WTC11 (cell line): ENCODE results near the gene VGF. TPM values are rescaled to one million over a fixed set of nuclear protein-coding genes. Genes with fewer than 3 reads are reported as not detected.

ENCODE experiments used
- ATAC-seq: fragments of 200-7000 bp; cut with Tn5 transposase; 2 replicates; pipeline ENCODE4 v1.10.0; 2021; ENCODE audit warnings: mild to moderate bottlenecking, moderate library complexity
- CTCF ChIA-PET: fragments of 300-600 bp; sonication (Branson Sonifier 250); formaldehyde crosslinking; loops from one replicate; lab custom pipeline; 2021; ENCODE audit warnings: antibody characterized with exemption; lab: Charles Lee
- POLR2A ChIA-PET: fragments of 350-600 bp; sonication (Branson Sonifier 250); formaldehyde crosslinking; loops from one replicate; lab custom pipeline; 2021; ENCODE audit warnings: antibody characterized with exemption; lab: Charles Lee
- DNase-seq: peaks from one replicate; pipeline ENCODE4 v3.0.0; 2021; ENCODE audit warnings: low spot score
- H3K27ac Mint-ChIP-seq: 2 replicates; pipeline ENCODE4 v1.8.0; 2021; ENCODE audit warnings: mixed read lengths
- H3K27me3 Mint-ChIP-seq: 2 replicates; pipeline ENCODE4 v1.8.0; 2021; ENCODE audit warnings: low read depth, mild to moderate bottlenecking, moderate library complexity, mixed read lengths
- H3K36me3 Mint-ChIP-seq: 2 replicates; pipeline ENCODE4 v1.8.0; 2021; ENCODE audit warnings: mixed read lengths
- H3K4me1 Mint-ChIP-seq: 2 replicates; pipeline ENCODE4 v1.8.0; 2022; ENCODE audit warnings: mixed read lengths
- H3K4me3 Mint-ChIP-seq: 2 replicates; pipeline ENCODE4 v1.8.0; 2021; ENCODE audit warnings: mild to moderate bottlenecking, moderate library complexity, mixed read lengths
- H3K9me3 Mint-ChIP-seq: 2 replicates; pipeline ENCODE4 v1.8.0; 2021; ENCODE audit warnings: mixed read lengths
- ATF1 ChIP-seq: sonication (generic); formaldehyde crosslinking; IDR thresholded peaks from 2 replicates; pipeline ENCODE4 v1.8.1; 2023; ENCODE audit warnings: mild to moderate bottlenecking, moderate library complexity, missing genetic modification reagents
- CBFB ChIP-seq: sonication (generic); formaldehyde crosslinking; IDR thresholded peaks from 2 replicates; pipeline ENCODE4 v1.8.1; 2022; ENCODE audit warnings: mild to moderate bottlenecking, low read depth, missing genetic modification reagents
- ELF4 ChIP-seq: sonication (generic); formaldehyde crosslinking; IDR thresholded peaks from 2 replicates; pipeline ENCODE4 v1.8.1; 2022; ENCODE audit warnings: low read depth, mild to moderate bottlenecking, moderate library complexity, missing genetic modification reagents
- ERG ChIP-seq: fragments of 250-450 bp; sonication (Bioruptor Pico); IDR thresholded peaks from 2 replicates; pipeline ENCODE4 v1.8.0; 2021; ENCODE audit warnings: mild to moderate bottlenecking
- ESRRA ChIP-seq: sonication (generic); formaldehyde crosslinking; IDR thresholded peaks from 2 replicates; pipeline ENCODE4 v1.8.1; 2022; ENCODE audit warnings: mild to moderate bottlenecking, missing genetic modification reagents, borderline replicate concordance
- FOXJ3 ChIP-seq: sonication (generic); formaldehyde crosslinking; IDR thresholded peaks from 2 replicates; pipeline ENCODE4 v1.9.0; 2021; ENCODE audit warnings: missing genetic modification reagents, mild to moderate bottlenecking, borderline replicate concordance
- FOXK1 ChIP-seq: sonication (generic); formaldehyde crosslinking; IDR thresholded peaks from 2 replicates; pipeline ENCODE4 v1.8.0; 2022; ENCODE audit warnings: mild to moderate bottlenecking, moderate library complexity, missing genetic modification reagents
- FOXP1 ChIP-seq: sonication (generic); formaldehyde crosslinking; IDR thresholded peaks from 2 replicates; pipeline ENCODE4 v1.8.0; 2022; ENCODE audit warnings: missing genetic modification reagents, mild to moderate bottlenecking, moderate library complexity, borderline replicate concordance
- NFATC4 ChIP-seq: fragments of 250-450 bp; sonication (Bioruptor Pico); IDR thresholded peaks from 2 replicates; pipeline ENCODE4 v1.9.0; 2021; ENCODE audit warnings: mild to moderate bottlenecking
- NFE2L1 ChIP-seq: sonication (generic); formaldehyde crosslinking; IDR thresholded peaks from 2 replicates; pipeline ENCODE4 v1.8.1; 2023; ENCODE audit warnings: missing genetic modification reagents
- NR1H2 ChIP-seq: sonication (generic); formaldehyde crosslinking; IDR thresholded peaks from 2 replicates; pipeline ENCODE4 v1.9.0; 2021; ENCODE audit warnings: mild to moderate bottlenecking, moderate library complexity, missing genetic modification reagents
- NR2C2 ChIP-seq: sonication (generic); formaldehyde crosslinking; IDR thresholded peaks from 2 replicates; pipeline ENCODE4 v1.8.0; 2022; ENCODE audit warnings: mild to moderate bottlenecking, missing genetic modification reagents
- OVOL2 ChIP-seq: fragments of 250-450 bp; sonication (Bioruptor Pico); IDR thresholded peaks from 2 replicates; pipeline ENCODE4 v1.9.0; 2021; ENCODE audit warnings: mild to moderate bottlenecking, borderline replicate concordance
- PRRX2 ChIP-seq: fragments of 250-450 bp; sonication (Bioruptor Pico); IDR thresholded peaks from 2 replicates; pipeline ENCODE4 v1.8.0; 2021; ENCODE audit warnings: mild to moderate bottlenecking
- SMAD3 ChIP-seq: sonication (generic); formaldehyde crosslinking; IDR thresholded peaks from 2 replicates; pipeline ENCODE4 v1.8.0; 2022; ENCODE audit warnings: missing genetic modification reagents, mild to moderate bottlenecking, borderline replicate concordance
- TEAD1 ChIP-seq: sonication (generic); formaldehyde crosslinking; IDR thresholded peaks from 2 replicates; pipeline ENCODE4 v1.8.0; 2022; ENCODE audit warnings: mild to moderate bottlenecking, missing genetic modification reagents
- TEAD4 ChIP-seq: sonication (generic); formaldehyde crosslinking; IDR thresholded peaks from 2 replicates; pipeline ENCODE4 v1.8.0; 2022; ENCODE audit warnings: mild to moderate bottlenecking, missing genetic modification reagents
- USF1 ChIP-seq: sonication (generic); formaldehyde crosslinking; IDR thresholded peaks from 2 replicates; pipeline ENCODE4 v1.8.0; 2022; ENCODE audit warnings: mild to moderate bottlenecking, missing genetic modification reagents
- USF2 ChIP-seq: sonication (generic); formaldehyde crosslinking; IDR thresholded peaks from 2 replicates; pipeline ENCODE4 v1.8.1; 2023; ENCODE audit warnings: mild to moderate bottlenecking, missing genetic modification reagents, moderate library complexity
- ZNF232 ChIP-seq: sonication (generic); formaldehyde crosslinking; IDR thresholded peaks from 2 replicates; pipeline ENCODE4 v1.8.0; 2022; ENCODE audit warnings: mild to moderate bottlenecking, missing genetic modification reagents
- ZNF281 ChIP-seq: sonication (generic); formaldehyde crosslinking; IDR thresholded peaks from 2 replicates; pipeline ENCODE4 v1.8.0; 2023; ENCODE audit warnings: mild to moderate bottlenecking, missing genetic modification reagents
- ZNF423 ChIP-seq: fragments of 250-450 bp; sonication (Bioruptor Pico); IDR thresholded peaks from 2 replicates; pipeline ENCODE4 v2.1.2; 2022; ENCODE audit warnings: mild to moderate bottlenecking, moderate library complexity
- ZNF512 ChIP-seq: sonication (generic); formaldehyde crosslinking; IDR thresholded peaks from 2 replicates; pipeline ENCODE4 v1.8.1; 2022; ENCODE audit warnings: missing genetic modification reagents, borderline replicate concordance
- ZNF671 ChIP-seq: fragments of 250-450 bp; sonication (Bioruptor Pico); IDR thresholded peaks from 2 replicates; pipeline ENCODE4 v1.8.0; 2021; ENCODE audit warnings: mild to moderate bottlenecking
- total RNA-seq: library from RNA; stranded (reverse); gene quantifications from 3 replicates; pipeline ENCODE4 v1.2.3, GENCODE V29; 2021
- TF ChIP-seq, protein P1 (sequence below): sonication (generic); formaldehyde crosslinking; conservative IDR thresholded peaks from 2 replicates; pipeline ENCODE4 v1.8.1; 2023; ENCODE audit warnings: mild to moderate bottlenecking, low read depth, missing genetic modification reagents, moderate library complexity
- TF ChIP-seq, protein P2 (sequence below): fragments of 250-450 bp; sonication (Bioruptor Pico); IDR thresholded peaks from 2 replicates; pipeline ENCODE4 v1.9.0; 2021; ENCODE audit warnings: mild to moderate bottlenecking
- TF ChIP-seq, protein P3 (sequence below): sonication (generic); formaldehyde crosslinking; IDR thresholded peaks from 2 replicates; pipeline ENCODE4 v1.8.1; 2022; ENCODE audit warnings: low read depth, missing genetic modification reagents, borderline replicate concordance

The VGF gene
- total RNA-seq, 1 experiment from 2014 or later: 5.2 TPM

- TF ChIP-seq ZNF281 (CRISPR knock-in tag): no peak
- TF ChIP-seq ZNF671 (CRISPR knock-in tag): no peak
- TF ChIP-seq FOXJ3: no peak
- TF ChIP-seq NFATC4 (CRISPR knock-in tag): no peak
- no peak for TF ChIP-seq TEAD1 (CRISPR knock-in tag)
- no peak for TF ChIP-seq SMAD3
- TF ChIP-seq FOXK1: no peak
- no peak for TF ChIP-seq ZNF232 (CRISPR knock-in tag)
- no peak for TF ChIP-seq FOXP1 (CRISPR knock-in tag)
- TF ChIP-seq USF1 (CRISPR knock-in tag): no peak
- no peak for TF ChIP-seq ESRRA (CRISPR knock-in tag)
- TF ChIP-seq NFE2L1 (CRISPR knock-in tag): no peak
- TF ChIP-seq, all 79 proteins: peak for 0
Observed at GRCh38 chr7:101119876-101120275, 45.5 kb downstream of the VGF start (continued).

- Mint-ChIP-seq H3K27me3 (peaks cover 4% of the 10 kb centered on the region; the same call in 1 of the 2 replicates), H3K4me1 (peaks cover 27% of the 10 kb centered on the region), H3K4me3 (no peak overlapping the region), H3K36me3 (no peaks in the 10 kb centered on the region), H3K27ac (no peak overlapping the region; the same call in 1 of the 2 replicates), H3K9me3 (no peaks in the 10 kb centered on the region)
- no peak for DNase-seq
- ATAC-seq: no peak
- CTCF ChIA-PET: interaction anchor here (1.0 to 2.2 kb wide), 3 partner anchors 25 to 74 kb away, joined by 5 to 6 read pairs (median 5); no protein-coding TSS in a partner anchor
- POLR2A ChIA-PET: interaction anchor here (0.6 kb wide), 1 partner anchor 25 kb away, joined by 3 read pairs; no protein-coding TSS in a partner anchor
- TF ChIP-seq, protein P1, sequence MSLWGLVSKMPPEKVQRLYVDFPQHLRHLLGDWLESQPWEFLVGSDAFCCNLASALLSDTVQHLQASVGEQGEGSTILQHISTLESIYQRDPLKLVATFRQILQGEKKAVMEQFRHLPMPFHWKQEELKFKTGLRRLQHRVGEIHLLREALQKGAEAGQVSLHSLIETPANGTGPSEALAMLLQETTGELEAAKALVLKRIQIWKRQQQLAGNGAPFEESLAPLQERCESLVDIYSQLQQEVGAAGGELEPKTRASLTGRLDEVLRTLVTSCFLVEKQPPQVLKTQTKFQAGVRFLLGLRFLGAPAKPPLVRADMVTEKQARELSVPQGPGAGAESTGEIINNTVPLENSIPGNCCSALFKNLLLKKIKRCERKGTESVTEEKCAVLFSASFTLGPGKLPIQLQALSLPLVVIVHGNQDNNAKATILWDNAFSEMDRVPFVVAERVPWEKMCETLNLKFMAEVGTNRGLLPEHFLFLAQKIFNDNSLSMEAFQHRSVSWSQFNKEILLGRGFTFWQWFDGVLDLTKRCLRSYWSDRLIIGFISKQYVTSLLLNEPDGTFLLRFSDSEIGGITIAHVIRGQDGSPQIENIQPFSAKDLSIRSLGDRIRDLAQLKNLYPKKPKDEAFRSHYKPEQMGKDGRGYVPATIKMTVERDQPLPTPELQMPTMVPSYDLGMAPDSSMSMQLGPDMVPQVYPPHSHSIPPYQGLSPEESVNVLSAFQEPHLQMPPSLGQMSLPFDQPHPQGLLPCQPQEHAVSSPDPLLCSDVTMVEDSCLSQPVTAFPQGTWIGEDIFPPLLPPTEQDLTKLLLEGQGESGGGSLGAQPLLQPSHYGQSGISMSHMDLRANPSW: no peak
- TF ChIP-seq, protein P2, sequence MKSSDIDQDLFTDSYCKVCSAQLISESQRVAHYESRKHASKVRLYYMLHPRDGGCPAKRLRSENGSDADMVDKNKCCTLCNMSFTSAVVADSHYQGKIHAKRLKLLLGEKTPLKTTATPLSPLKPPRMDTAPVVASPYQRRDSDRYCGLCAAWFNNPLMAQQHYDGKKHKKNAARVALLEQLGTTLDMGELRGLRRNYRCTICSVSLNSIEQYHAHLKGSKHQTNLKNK (CRISPR knock-in tag): no peak
- no peak for TF ChIP-seq ELF4 (CRISPR knock-in tag)
- TF ChIP-seq TEAD4 (CRISPR knock-in tag): no peak
- no peak for TF ChIP-seq NR2C2 (CRISPR knock-in tag)
- no peak for TF ChIP-seq CBFB (CRISPR knock-in tag)
- TF ChIP-seq ERG (CRISPR knock-in tag): no peak
- no peak for TF ChIP-seq USF2 (CRISPR knock-in tag)
- no peak for TF ChIP-seq OVOL2 (CRISPR knock-in tag)
- no peak for TF ChIP-seq PRRX2 (CRISPR knock-in tag)
- TF ChIP-seq ZNF512 (CRISPR knock-in tag): no peak
- TF ChIP-seq, protein P3, sequence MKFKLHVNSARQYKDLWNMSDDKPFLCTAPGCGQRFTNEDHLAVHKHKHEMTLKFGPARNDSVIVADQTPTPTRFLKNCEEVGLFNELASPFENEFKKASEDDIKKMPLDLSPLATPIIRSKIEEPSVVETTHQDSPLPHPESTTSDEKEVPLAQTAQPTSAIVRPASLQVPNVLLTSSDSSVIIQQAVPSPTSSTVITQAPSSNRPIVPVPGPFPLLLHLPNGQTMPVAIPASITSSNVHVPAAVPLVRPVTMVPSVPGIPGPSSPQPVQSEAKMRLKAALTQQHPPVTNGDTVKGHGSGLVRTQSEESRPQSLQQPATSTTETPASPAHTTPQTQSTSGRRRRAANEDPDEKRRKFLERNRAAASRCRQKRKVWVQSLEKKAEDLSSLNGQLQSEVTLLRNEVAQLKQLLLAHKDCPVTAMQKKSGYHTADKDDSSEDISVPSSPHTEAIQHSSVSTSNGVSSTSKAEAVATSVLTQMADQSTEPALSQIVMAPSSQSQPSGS (CRISPR knock-in tag): no peak
- TF ChIP-seq ATF1: no peak
- TF ChIP-seq NR1H2 (CRISPR knock-in tag): no peak
- no peak for TF ChIP-seq NFE2L1 (CRISPR knock-in tag)
- TF ChIP-seq FOXP1 (CRISPR knock-in tag): no peak
- TF ChIP-seq ZNF423 (CRISPR knock-in tag): no peak
Observed at GRCh38 chr7:101118856-101119255, 46.5 kb downstream of the VGF start.
